ENCODE measurements around the gene ISM1.
"Not testable (repeated sequence)": the region's sequence is repeated elsewhere in the genome, so short reads cannot be mapped to it uniquely, and the experiment has no call there.

The ISM1 gene

DNA sequence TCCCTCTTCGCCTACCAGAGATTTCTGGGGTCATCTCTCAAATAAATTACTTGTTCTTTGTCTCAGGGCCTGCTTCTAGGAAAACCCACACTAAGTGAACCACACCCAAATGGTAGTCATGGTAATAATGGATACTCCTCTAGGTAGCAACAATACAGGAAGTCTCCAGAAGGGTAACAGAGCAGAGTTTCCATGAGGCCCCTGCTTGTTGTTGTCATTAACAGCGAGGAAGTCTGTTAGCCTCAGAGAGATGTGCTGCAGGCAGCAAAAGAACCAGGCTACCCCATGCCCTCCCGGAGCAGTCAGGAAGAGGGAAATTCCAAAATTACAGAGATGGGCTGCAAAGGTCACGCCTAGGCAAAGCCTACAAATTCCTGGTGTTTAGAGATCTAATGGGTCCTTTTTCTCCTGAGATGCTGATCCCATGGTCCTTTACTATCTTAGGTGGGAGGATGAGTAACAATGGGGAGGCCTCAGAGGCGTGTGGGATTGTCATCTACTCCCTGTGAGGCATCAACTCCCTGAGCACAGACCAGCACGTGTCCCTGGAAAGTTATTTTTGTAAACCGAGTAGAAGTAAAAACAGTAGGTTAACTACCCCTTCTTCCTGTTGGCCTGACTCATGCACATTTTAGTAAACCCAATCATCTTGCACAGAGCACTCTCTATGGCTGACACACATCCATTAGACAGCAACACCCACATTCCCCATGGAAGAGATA, 10.1 kb downstream of the ISM1 start:
- Histone ChIP-seq H3K4me1 (ENCODE audit: control insufficient read depth, low read length) (no peaks in the 10 kb centered on the region), H3K27ac (ENCODE audit: low read depth, low read length) (no peak overlapping the region), H3F3A (ENCODE audit: control insufficient read depth, insufficient read depth) (no peaks in the 10 kb centered on the region), H3K36me3 (ENCODE audit: control insufficient read depth, low read length) (no peaks in the 10 kb centered on the region), H3K4me2 (ENCODE audit: low read length) (no peak overlapping the region), H4K20me1 (ENCODE audit: control insufficient read depth, insufficient read depth, low read depth, low read length) (no peaks in the 10 kb centered on the region), H3K9me2 (replicated peaks; ENCODE audit: control insufficient read depth, low read length) (no peaks in the 10 kb centered on the region), H3K27me3 (ENCODE audit: control insufficient read depth, low read length) (no peaks in the 10 kb centered on the region), H3K4me3 (ENCODE audit: low read length) (no peak overlapping the region), H3K79me2 (ENCODE audit: control insufficient read depth, low read length) (no peaks in the 10 kb centered on the region), H3K9me3 (ENCODE audit: control insufficient read depth, insufficient read depth, low read length) (no peaks in the 10 kb centered on the region)
- no peak for TF ChIP-seq EZH2phosphoT487 (IDR thresholded peaks at IDR 0.05; ENCODE audit: borderline replicate concordance, low read length)
- TF ChIP-seq, protein P1, sequence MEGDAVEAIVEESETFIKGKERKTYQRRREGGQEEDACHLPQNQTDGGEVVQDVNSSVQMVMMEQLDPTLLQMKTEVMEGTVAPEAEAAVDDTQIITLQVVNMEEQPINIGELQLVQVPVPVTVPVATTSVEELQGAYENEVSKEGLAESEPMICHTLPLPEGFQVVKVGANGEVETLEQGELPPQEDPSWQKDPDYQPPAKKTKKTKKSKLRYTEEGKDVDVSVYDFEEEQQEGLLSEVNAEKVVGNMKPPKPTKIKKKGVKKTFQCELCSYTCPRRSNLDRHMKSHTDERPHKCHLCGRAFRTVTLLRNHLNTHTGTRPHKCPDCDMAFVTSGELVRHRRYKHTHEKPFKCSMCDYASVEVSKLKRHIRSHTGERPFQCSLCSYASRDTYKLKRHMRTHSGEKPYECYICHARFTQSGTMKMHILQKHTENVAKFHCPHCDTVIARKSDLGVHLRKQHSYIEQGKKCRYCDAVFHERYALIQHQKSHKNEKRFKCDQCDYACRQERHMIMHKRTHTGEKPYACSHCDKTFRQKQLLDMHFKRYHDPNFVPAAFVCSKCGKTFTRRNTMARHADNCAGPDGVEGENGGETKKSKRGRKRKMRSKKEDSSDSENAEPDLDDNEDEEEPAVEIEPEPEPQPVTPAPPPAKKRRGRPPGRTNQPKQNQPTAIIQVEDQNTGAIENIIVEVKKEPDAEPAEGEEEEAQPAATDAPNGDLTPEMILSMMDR (IDR thresholded peaks at IDR 0.05; ENCODE audit: low read depth, low read length, poor library complexity, severe bottlenecking), result no peak

DNA sequence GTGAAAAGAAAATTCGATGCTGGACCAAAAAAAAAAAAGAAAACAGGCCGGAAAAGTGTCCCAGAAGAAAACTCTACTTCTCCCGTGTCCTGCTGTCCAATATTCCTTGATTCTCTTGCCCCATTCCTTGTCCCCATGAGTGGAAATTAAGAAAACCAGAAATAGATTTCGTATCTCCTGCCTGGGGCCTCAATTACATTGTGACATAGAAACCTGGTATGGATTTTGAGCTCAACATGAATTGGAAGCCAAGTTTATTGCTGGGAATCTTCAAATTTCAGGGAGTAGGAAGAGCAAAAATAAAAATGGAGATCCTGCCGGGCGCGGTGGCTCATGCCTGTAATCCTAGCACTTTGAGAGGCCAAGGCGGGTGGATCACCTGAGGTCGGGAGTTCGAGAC, 11.9 kb downstream of the ISM1 start:
- H4K20me1 ChIP-seq (ENCODE audit: control insufficient read depth, insufficient read depth, low read depth, low read length), result no peaks in the 10 kb centered on the region
- no peaks in the 10 kb centered on the region for H3K4me1 ChIP-seq (ENCODE audit: control insufficient read depth, low read length)
- no peaks in the 10 kb centered on the region for H3K79me2 ChIP-seq (ENCODE audit: control insufficient read depth, low read length)
- no peak overlapping the region for H3K4me3 ChIP-seq (ENCODE audit: low read length)
- TF ChIP-seq EZH2phosphoT487 (IDR thresholded peaks at IDR 0.05; ENCODE audit: borderline replicate concordance, low read length), result no peak
- TF ChIP-seq, protein P1 (IDR thresholded peaks at IDR 0.05; ENCODE audit: low read depth, low read length, poor library complexity, severe bottlenecking), result no peak
- no peaks in the 10 kb centered on the region for H3F3A ChIP-seq (ENCODE audit: control insufficient read depth, insufficient read depth)
- no peaks in the 10 kb centered on the region for H3K9me3 ChIP-seq (ENCODE audit: control insufficient read depth, insufficient read depth, low read length)
- no peaks in the 10 kb centered on the region for H3K27me3 ChIP-seq (ENCODE audit: control insufficient read depth, low read length)
- no peaks in the 10 kb centered on the region for H3K9me2 ChIP-seq (replicated peaks; ENCODE audit: control insufficient read depth, low read length)
- H3K4me2 ChIP-seq (ENCODE audit: low read length), result no peak overlapping the region
- H3K36me3 ChIP-seq (ENCODE audit: control insufficient read depth, low read length), result no peaks in the 10 kb centered on the region
- H3K27ac ChIP-seq (ENCODE audit: low read depth, low read length), result no peak overlapping the region

DNA sequence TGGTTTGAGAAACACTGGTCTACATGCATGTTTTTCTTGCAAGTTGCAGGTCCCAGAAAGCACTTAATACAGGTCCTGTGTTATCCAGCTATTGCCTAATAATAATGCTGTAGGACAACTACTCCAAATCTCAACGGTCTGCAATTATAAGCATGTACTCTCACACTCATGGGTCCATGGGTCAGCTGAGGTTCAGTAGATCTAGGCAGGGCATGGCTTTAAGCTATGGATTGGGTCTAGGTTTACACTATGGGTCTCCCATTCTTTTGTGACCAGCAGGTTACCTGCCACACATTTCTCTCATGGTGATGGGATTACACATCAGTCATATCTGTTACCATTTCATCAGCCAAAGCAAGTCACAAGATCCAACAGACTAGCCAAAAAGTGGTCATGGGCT, 13.9 kb downstream of the ISM1 start:
- no peaks in the 10 kb centered on the region for H3F3A ChIP-seq (ENCODE audit: control insufficient read depth, insufficient read depth)
- no peaks in the 10 kb centered on the region for H3K36me3 ChIP-seq (ENCODE audit: control insufficient read depth, low read length)
- H3K9me2 ChIP-seq (replicated peaks; ENCODE audit: control insufficient read depth, low read length), result no peaks in the 10 kb centered on the region; the same call in 1 of the 2 replicates
- no peaks in the 10 kb centered on the region for H3K9me3 ChIP-seq (ENCODE audit: control insufficient read depth, insufficient read depth, low read length)
- H4K20me1 ChIP-seq (ENCODE audit: control insufficient read depth, insufficient read depth, low read depth, low read length), result no peaks in the 10 kb centered on the region
- no peaks in the 10 kb centered on the region for H3K27me3 ChIP-seq (ENCODE audit: control insufficient read depth, low read length)
- H3K4me3 ChIP-seq (ENCODE audit: low read length), result no peak overlapping the region
- H3K79me2 ChIP-seq (ENCODE audit: control insufficient read depth, low read length), result no peaks in the 10 kb centered on the region
- H3K27ac ChIP-seq (ENCODE audit: low read depth, low read length), result no peak overlapping the region
- no peak for TF ChIP-seq EZH2phosphoT487 (IDR thresholded peaks at IDR 0.05; ENCODE audit: borderline replicate concordance, low read length)
- TF ChIP-seq, protein P1 (IDR thresholded peaks at IDR 0.05; ENCODE audit: low read depth, low read length, poor library complexity, severe bottlenecking), result no peak
- H3K4me1 ChIP-seq (ENCODE audit: control insufficient read depth, low read length), result no peaks in the 10 kb centered on the region
- no peak overlapping the region for H3K4me2 ChIP-seq (ENCODE audit: low read length)

DNA sequence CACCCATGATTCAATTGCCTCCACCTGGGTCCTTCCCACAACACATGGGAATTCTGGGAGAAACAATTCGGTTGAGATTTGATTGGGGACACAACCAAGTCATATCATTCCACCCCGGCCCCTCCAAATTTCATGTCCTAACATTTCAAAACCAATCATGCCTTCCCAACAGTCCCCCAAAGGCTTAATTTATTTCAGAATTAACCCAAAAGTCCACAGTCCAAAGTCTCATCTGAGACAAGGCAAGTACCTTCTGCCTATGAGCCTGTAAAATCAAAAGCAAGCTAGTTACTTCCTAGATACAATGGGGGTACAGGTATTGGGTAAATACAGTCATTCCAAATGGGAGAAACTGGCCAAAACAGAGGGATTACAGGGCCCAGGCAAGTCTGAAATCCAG, 15.3 kb downstream of the ISM1 start:
- not testable (repeated sequence) for H3F3A ChIP-seq (ENCODE audit: control insufficient read depth, insufficient read depth); H3K4me3 ChIP-seq (ENCODE audit: low read length); H3K27ac ChIP-seq (ENCODE audit: low read depth, low read length); H3K27me3 ChIP-seq (ENCODE audit: control insufficient read depth, low read length); H3K4me1 ChIP-seq (ENCODE audit: control insufficient read depth, low read length); H4K20me1 ChIP-seq (ENCODE audit: control insufficient read depth, insufficient read depth, low read depth, low read length); H3K79me2 ChIP-seq (ENCODE audit: control insufficient read depth, low read length); H3K36me3 ChIP-seq (ENCODE audit: control insufficient read depth, low read length); H3K9me2 ChIP-seq (replicated peaks; ENCODE audit: control insufficient read depth, low read length); H3K9me3 ChIP-seq (ENCODE audit: control insufficient read depth, insufficient read depth, low read length); H3K4me2 ChIP-seq (ENCODE audit: low read length)

All from DOHH2 (cell line).